CMK (cell line): ENCODE data around the gene MYO5C.

Experiments used
- DNase-seq: peaks from one replicate; pipeline ENCODE4 v3.0.0-alpha.2; 2010; ENCODE audit warnings: low read depth

MYO5C gene

DNA sequence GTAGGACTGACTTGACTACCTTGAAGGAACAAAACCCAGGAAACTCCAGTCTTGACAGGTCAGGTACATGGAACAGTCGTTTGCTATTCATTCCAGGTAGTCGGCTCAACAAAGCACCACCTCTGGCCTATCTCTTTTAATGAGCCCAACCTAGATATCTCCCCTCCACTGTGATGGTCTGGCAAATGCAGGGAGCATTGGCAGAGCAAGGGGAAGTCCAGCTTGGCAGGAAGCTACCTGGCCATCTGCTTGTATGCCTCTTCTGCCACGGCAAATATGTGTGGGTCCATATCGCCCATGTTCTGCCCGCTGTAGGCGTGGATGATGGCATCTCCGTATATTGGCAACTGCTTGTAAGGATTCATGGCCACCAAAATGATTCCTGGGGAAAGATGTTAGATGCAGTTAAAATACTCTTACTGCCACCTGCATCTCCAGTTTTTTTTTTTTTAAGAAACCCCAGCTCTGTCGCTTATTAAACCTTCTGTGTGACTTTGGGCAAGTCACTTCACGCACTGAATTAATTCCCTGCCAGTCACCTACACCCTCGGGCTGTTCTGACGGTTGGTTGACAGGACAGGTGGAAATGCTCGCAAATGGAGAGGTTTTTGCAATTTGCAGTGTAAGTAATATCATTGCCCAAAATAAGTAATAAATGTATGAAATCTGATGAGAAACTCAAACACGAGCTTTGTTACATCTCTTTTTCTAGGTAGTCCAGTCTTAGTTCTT is 16.8 kb downstream of the MYO5C start:
- DNase-seq = no peak

- DNase-seq = no peak
Measured at GRCh38 chr15:52278135-52278534, 17.5 kb downstream of the MYO5C start.

DNA sequence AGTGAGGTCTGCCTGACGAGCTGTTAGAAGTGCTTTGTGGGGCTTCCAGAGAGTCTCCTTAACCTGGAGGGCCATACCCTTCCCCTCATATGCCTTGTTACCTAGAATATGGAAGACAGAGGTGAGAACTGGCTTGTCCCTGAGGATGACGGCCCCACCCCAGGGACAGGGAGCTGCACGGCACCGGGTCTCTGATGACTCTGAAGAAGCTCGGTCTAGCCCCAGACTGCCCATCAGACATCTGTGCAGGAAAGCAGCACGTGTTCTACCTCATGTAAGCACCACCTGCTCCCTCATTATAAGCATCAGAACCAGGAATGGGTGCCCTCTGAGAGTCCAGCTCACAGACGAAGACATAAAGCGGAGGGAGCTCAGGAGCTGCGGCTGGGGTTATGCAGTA is 18.0 kb downstream of the MYO5C start:
- no peak for DNase-seq

DNA sequence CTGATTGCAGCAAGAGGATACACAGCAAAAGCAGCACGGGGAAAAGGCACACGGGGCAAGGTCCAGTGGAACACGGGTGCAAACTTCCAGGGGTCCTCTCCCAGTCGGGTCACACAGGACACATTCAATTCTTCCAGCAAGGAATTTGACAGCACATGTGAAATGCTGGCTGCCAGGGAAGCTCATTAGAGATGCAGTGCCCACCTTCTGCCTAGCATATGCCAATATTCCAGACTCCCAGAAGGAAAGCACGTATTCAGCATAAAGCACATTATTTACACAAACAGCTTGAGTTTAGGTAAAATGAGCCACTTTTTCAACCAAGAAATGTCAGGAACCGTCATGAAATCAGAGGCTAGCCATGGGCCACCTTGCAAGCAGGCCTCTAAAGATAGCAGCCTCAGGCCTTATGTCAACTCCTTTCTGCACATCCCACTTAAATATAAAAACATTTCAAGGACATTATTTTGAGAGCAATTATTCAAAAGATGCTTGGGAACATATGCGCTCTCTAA is 19.3 kb downstream of the MYO5C start:
- no peak for DNase-seq

DNA sequence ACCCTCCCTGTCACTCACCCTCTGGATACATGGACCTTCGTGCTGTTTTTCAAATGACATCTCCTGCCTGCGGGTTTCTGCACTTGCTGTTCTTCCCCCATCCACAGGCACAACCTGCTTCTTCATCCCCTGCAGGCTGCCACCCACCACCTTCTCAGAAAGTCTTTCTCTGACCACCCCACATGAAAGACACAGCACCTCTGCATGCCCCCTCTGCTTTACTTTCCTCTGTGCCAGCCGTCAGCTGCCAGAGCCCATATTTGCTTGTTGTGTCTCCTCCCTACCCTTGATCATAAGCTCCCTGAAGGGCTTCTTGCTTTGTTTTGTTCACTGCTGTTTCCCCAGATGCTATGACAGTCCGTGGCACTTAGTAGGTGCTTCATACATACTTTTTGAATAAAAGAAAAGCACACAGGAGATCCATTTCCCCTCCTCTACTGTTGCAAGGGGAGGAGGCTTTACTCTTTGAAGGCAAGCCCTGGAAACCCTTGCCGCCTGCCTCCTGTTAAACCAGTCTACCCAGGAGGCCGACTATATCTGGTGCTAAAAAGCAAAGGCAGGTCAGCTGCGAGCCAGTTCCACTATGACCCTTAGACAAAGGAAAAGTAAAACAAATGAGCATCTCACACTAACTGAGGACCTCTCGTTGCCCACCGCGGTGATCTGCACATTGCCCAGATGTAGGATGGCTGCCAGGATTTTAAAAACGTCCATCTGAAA is 31.9 kb downstream of the MYO5C start:
- no peak for DNase-seq

DNA sequence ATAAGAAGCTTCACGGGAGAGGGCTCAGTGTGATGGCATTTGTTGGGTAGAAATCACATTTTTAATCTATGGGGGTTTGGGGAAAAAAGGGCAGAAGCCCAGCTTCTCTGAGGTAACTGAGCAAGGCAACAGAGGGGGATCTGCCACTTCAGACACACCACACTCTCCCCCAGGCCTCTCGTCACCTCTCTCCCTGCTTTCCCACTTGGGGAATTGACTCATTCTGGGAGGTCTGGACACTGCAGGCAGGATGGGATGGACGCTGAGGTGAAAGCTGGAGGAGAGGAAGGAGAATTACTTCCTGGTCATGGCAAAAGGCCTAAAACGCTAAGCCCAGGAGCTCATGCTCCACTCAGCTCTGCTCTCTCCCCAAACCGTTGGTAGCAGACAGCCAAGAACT is 33.2 kb downstream of the MYO5C start:
- DNase-seq = no peak

- no peak for DNase-seq
Measured at GRCh38 chr15:52261498-52262242, 33.9 kb downstream of the MYO5C start.

GRCh38 chr15:52261026-52261425 is 34.6 kb downstream of the MYO5C start:
- no peak for DNase-seq

GRCh38 chr15:52259503-52259902 is 36.1 kb downstream of the MYO5C start:
- DNase-seq = no peak

DNA sequence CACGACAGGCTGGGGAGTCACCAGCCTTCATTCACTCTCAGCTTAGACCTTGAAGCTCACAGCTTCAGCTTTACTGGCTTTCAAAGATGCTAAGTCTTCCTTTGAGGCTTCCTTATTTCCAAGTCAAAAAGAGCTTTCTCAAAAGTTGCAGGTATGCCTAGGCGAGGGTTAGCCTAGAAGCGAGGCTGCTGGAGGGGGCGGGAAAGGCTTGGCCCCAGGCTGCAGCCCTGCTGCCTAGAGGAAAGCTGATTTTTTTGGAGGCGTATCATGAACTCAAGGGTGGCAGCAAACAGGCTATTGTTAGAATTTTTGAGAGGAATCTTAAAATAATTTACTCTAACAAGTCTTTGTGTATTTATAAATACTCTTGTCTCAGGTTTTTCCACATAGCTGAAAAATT is 37.1 kb downstream of the MYO5C start:
- DNase-seq = no peak

- no peak for DNase-seq
Measured at GRCh38 chr15:52257734-52258062, 37.9 kb downstream of the MYO5C start.

GRCh38 chr15:52256930-52257733 is 38.5 kb downstream of the MYO5C start:
- no peak for DNase-seq

- DNase-seq = peak; percentile 45
Measured at GRCh38 chr15:52256366-52256765, 39.2 kb downstream of the MYO5C start.

GRCh38 chr15:52255935-52256334 is 39.7 kb downstream of the MYO5C start:
- DNase-seq = no peak

GRCh38 chr15:52255008-52255407 is 40.6 kb downstream of the MYO5C start:
- DNase-seq = no peak

GRCh38 chr15:52254391-52254790 is 41.2 kb downstream of the MYO5C start:
- DNase-seq = no peak

DNA sequence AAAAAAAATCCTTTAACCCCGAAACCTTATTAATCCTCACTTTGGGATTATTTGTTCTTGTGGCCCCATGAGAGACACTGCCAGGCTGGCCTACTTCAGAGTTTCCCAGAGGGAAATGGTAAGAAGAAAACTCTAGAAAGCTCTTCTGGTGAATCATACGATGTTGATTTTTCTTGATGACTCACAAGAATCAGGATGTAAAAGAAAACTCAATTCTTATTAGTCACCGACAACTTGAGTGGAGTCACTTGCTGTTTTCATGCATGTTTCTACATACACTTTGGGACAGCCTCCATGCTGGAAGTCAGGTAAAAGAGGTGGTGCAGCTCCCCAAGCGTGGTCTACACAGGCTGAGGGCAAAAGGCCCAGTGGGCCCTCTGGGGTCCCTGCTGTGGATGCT is 42.8 kb downstream of the MYO5C start:
- DNase-seq = no peak

DNA sequence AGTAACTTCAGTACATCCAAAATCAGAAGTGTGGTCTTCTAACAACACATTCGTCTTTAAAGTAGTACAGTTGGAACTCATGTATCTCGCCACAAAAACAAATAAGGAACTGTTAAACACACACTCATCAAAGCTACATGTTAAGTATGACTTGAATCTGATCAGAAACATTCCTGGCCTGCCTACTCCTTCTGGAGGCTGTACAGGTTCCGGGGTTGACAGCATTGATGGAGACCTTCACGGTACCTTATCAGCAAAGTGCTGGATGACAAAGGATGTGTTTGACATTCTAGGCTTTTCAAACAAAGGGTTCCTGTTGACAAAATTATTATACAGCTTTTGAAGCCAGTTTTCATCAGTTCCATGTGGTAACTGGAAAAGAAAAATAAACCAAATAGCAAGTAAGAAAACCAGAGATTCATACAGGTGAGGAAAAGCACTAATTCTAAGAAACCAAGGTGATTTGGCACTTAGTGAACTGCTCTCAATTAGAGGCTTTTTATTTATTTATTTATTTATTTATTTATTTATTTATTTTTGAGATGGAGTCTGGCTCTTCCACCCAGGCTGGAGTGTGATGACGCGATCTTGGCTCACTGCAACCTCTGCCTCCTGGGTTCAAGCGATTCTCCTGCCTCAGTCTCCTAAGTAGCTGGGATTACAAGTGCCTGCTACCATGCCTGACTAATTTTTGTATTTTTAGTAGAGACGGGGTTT is 44.3 kb downstream of the MYO5C start:
- DNase-seq = no peak

DNA sequence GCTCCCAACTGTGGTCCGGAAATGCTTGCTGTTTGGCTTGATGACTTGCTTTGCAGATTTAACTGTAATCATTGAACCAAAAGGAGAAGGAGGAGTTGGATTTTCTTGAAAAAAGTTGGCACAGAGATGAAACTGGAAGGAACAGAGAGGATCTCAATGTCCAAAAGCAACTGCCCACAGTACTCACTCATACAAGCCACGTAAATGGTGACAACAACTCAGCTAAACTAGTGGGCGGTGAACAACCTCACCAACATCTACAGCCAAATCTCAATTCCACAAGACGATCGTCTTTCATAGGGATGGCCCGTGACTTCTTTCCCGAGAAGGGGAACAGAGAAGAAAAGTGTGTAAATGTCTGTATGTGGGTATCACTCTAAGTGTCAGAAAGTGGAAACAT is 48.1 kb downstream of the MYO5C start:
- DNase-seq = no peak

DNA sequence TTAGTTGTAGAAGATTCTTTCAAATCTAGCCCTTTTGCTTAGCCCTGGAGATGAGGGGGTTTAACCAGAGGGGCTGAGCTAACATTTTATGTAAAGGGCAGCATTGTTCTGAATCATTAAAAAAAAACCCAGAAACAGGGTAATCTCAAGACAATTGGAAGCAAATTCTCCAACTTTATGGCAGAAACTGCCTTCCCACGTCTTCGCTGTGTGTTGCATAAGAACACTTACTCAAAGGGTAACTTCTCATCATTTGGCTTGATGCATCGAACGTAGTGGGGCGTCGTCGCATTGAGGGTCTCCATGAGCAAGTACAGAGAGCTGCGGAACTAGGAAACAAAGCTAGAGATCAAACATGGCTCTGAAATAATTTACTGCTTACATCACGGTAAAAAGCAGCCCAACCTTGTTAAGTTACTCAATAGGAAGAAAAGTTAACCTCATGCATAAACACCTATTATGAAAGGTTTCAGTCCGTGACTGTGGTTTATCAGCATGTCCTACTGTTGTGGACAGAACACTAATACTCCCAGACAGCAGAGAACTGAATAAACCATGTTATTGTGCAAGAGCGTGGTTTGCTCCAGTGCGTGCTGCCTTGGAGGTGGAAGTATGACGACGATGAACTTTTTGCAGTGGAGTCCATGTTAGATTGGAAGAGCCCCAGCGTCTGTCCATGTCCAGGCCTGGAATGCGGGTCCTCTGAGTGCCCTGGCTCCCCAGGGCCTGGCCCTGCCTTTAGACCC is 48.7 kb downstream of the MYO5C start:
- no peak for DNase-seq
